ENCODE measurements around the gene JPT2. TPM values are rescaled to one million over a fixed set of nuclear protein-coding genes. Genes with fewer than 3 reads are reported as not detected.

Gene JPT2
- total RNA-seq, 1 donor from 2014 or later, result 180 TPM

DNA sequence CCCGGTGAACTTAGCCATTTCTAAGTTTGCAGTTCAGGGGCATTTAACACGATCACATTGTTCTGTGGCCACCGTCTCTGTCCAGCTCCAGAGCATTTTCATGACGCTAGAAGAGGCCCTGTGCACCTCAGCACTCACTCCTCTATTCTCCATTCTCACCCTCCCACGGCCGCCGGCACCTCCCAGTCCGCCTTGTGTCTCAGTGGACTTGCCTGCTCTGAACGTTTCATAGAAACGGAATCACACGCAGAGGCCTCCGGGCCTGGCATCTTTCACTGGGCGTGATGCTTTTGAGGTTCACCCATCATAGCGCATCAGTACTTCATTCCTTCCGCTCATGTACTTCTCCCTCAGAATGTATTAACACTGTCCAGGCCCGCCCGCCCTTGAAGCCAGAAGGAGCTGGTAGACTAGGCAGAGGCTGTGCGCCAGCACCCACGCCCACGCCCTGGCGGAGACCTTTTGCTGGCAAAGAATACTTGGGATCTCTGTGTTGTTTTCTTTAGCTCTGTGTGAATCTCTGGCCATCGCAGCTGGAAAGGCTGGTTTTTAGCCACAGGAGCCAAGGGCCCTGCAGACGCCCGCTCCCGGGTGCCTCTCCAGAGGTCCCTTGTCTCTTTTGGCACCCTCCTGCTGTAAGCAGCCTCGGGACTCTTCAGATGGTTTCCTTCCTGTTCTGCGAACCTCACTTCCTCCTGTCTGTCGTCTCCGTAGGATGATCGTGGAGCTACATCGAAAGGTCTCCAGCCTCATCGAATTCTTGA lies 23.4 kb upstream of the JPT2 start:
- Mint-ChIP-seq H3K27ac (ENCODE audit: unreplicated experiment) (no peak overlapping the region), H3K9me3 (ENCODE audit: unreplicated experiment) (no peaks in the 10 kb centered on the region), H3K4me3 (ENCODE audit: unreplicated experiment) (peak overlapping the region; percentile 60), H3K4me1 (ENCODE audit: unreplicated experiment) (peaks cover 10% of the 10 kb centered on the region), H3K27me3 (ENCODE audit: unreplicated experiment) (peaks cover 17% of the 10 kb centered on the region), H3K36me3 (ENCODE audit: low read depth, unreplicated experiment) (peaks cover 36% of the 10 kb centered on the region)
- TF ChIP-seq, protein P1, sequence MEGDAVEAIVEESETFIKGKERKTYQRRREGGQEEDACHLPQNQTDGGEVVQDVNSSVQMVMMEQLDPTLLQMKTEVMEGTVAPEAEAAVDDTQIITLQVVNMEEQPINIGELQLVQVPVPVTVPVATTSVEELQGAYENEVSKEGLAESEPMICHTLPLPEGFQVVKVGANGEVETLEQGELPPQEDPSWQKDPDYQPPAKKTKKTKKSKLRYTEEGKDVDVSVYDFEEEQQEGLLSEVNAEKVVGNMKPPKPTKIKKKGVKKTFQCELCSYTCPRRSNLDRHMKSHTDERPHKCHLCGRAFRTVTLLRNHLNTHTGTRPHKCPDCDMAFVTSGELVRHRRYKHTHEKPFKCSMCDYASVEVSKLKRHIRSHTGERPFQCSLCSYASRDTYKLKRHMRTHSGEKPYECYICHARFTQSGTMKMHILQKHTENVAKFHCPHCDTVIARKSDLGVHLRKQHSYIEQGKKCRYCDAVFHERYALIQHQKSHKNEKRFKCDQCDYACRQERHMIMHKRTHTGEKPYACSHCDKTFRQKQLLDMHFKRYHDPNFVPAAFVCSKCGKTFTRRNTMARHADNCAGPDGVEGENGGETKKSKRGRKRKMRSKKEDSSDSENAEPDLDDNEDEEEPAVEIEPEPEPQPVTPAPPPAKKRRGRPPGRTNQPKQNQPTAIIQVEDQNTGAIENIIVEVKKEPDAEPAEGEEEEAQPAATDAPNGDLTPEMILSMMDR (IDR thresholded peaks at IDR 0.05; ENCODE audit: unreplicated experiment), result no peak
- no peak for DNase-seq (ENCODE audit: low spot score)

DNA sequence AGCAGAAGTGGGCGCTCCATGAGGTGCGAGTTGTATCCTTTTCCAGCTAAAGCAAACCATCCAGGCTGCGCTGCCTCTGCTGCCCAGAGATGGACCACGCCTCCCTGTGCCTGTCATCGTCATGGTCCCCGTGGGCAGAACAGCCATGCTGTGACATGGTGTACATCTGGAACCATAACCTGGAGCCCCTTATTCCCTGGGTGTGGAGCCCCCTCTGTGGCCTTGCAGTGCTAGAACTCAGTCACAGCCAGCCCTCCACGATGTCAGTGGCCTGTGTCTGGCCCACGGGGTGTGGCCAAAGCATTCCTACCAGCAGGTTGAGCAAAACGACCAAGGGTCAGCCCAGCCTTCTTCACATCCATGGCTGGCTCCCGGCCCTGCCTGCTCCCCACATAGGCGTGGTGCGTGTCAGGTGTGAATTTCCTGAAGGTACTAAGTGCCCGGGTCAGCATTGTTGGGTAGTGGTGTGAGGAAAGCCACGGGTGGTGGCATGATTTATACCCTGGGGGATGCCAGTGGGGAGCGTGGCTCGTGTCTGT lies 22.7 kb upstream of the JPT2 start:
- TF ChIP-seq, protein P1 (IDR thresholded peaks at IDR 0.05; ENCODE audit: unreplicated experiment), result no peak
- Mint-ChIP-seq H3K4me3 (ENCODE audit: unreplicated experiment) (no peak overlapping the region), H3K27ac (ENCODE audit: unreplicated experiment) (peak overlapping the region; percentile 18), H3K36me3 (ENCODE audit: low read depth, unreplicated experiment) (peaks cover 38% of the 10 kb centered on the region), H3K4me1 (ENCODE audit: unreplicated experiment) (peaks cover 10% of the 10 kb centered on the region), H3K27me3 (ENCODE audit: unreplicated experiment) (peaks cover 17% of the 10 kb centered on the region), H3K9me3 (ENCODE audit: unreplicated experiment) (no peaks in the 10 kb centered on the region)
- no peak for DNase-seq (ENCODE audit: low spot score)

DNA sequence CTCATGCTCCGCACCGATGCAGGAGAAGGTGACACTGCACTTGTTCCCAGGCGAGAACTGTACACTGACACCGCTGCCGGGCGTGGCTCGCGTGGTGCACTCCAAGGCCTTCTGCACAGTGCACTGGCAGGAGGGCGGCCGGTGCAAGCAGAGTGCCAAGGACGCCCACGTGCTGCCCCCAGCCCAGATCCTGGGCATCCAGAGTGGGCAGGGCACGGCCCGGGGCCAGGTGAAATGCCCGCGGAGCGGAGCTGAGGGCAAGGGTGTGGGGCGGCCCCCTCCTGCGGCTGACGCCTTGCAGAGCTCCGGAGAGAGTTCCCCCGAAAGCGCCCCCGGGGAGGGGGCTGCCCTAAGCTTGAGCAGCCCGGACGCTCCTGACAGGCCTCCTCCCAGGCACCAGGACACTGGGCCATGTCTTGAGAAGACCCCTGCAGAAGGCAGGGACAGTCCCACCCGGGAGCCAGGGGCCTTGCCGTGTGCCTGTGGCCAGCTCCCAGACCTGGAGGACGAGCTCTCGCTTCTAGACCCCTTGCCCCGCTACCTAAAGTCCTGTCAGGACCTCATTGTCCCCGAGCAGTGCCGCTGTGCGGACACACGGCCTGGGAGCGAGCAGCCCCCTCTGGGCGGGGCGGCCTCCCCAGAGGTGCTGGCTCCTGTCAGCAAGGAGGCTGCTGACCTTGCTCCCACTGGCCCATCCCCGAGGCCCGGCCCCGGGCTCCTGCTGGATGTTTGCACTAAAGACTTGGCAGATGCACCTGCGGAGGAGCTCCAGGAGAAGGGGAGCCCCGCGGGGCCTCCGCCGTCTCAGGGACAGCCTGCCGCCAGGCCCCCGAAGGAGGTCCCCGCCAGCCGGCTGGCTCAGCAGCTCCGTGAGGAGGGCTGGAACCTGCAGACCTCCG lies 21.9 kb upstream of the JPT2 start:
- no peak overlapping the region for H3K27ac Mint-ChIP-seq (ENCODE audit: unreplicated experiment)
- no peak overlapping the region for H3K4me3 Mint-ChIP-seq (ENCODE audit: unreplicated experiment)
- TF ChIP-seq, protein P1 (IDR thresholded peaks at IDR 0.05; ENCODE audit: unreplicated experiment), result no peak
- DNase-seq (ENCODE audit: low spot score), result no peak
- H3K4me1 Mint-ChIP-seq (ENCODE audit: unreplicated experiment), result peaks cover 10% of the 10 kb centered on the region
- peaks cover 34% of the 10 kb centered on the region for H3K36me3 Mint-ChIP-seq (ENCODE audit: low read depth, unreplicated experiment)
- no peaks in the 10 kb centered on the region for H3K9me3 Mint-ChIP-seq (ENCODE audit: unreplicated experiment)
- peaks cover 16% of the 10 kb centered on the region for H3K27me3 Mint-ChIP-seq (ENCODE audit: unreplicated experiment)

DNA sequence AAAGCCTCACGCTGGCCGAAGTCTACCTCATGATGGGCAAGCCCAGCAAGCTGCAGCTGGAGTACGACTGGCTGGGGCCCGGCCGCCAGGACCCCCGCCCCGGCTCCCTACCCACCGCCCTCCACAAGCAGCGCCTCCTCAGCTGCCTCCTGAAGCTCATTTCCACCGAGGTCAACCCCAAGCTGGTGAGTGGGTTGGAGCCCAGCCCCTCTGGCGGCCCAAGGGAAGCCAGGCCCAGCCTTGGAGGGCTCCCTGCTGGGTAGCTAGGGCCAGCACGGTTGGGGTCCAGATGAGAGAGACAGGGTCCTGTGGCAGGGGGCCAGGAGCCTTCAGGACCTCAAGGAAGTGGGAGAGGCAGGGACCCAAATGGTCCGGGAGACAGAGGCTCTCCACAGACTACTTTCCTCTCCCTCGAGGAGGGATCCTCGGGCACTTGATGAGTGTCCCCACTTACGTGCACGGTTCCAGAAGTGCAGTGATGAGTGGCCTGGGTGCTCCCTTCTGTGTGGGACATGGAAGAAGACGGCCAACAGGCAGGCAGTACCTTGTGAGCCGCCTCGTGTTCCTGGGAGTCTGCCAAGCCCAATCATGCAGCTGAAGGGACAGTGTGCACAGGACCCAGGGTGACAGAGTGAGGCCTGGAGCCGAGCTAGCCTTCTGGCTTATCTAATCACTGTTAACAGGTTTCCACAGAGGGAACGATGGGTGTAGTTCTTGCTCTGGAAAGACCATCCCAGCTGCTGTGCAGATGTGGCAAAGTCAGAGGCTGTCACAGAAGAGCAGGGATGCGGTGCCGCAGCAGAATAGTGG lies 21.1 kb upstream of the JPT2 start:
- Mint-ChIP-seq H3K4me1 (ENCODE audit: unreplicated experiment) (peaks cover 10% of the 10 kb centered on the region), H3K27me3 (ENCODE audit: unreplicated experiment) (peaks cover 10% of the 10 kb centered on the region), H3K27ac (ENCODE audit: unreplicated experiment) (no peak overlapping the region), H3K36me3 (ENCODE audit: low read depth, unreplicated experiment) (peaks cover 28% of the 10 kb centered on the region), H3K4me3 (ENCODE audit: unreplicated experiment) (no peak overlapping the region), H3K9me3 (ENCODE audit: unreplicated experiment) (no peaks in the 10 kb centered on the region)
- no peak for DNase-seq (ENCODE audit: low spot score)
- TF ChIP-seq, protein P1 (IDR thresholded peaks at IDR 0.05; ENCODE audit: unreplicated experiment), result no peak
